Hematopoietic multipotent progenitor cell treated with erythropoietin and hydrocortisone succinate and interleukin-3 and kit ligand, for 8 days (in vitro differentiated cells): Measurements from ENCODE around the gene SYPL1.

Source experiments
- DNase-seq: peaks from one replicate; pipeline ENCODE4 v3.0.0-alpha.2; 2015

SYPL1 gene

DNA sequence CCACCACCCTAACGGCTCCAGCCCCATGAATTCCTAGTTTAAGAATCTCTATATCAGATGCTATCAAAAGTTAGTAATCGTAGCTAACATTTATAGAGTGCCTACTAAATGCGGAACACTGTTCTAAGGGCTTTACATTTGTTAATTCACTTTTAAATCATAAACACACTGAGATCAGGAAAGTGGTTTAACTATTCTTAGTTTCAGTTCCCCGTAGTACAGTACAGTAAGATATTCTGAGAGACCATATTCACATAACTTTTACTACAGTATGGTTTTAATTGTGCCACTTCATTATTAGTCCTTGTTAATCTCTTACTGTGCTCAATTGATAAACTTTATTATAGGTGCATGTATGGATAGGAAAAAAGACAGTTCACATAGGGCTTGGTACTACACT is 22.5 kb downstream of the SYPL1 start:
- DNase-seq = no peak

DNA sequence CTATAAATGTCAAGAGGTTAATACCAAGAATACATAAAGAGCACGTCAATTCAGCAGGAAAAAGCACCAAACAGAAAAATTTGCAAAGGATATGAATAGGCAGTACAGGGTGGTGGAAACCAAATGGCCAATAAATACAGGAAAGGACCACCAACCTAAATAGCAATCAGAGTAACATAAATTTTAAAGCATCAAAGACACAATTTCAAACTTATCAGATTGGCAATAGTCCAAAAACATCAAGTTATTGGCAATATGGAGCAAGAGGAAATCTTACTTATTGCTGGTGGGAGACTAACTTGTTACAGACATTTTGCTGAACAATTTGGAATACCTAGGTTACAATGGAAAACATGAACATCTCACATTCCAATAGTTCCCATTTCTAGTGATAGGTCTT is 24.1 kb downstream of the SYPL1 start:
- no peak for DNase-seq

DNA sequence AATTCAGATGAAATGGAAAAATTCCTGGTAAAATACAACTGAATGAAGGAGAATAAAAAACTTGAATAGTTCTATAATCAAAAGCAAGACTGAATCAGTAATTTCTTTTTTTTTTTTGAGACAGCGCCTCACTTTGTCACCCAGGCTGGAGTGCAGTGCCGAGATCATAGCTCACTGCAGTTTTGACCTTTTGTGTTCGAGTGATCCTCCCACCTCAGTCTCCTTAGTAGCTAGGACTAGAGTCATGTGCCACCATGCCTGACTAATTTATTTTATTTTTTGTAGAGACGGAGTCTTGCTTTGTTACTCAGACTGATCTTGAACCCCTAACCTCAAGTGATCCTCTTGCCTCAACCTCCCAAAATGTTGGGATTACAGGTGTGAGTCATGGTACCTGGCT is 26.1 kb downstream of the SYPL1 start:
- no peak for DNase-seq

DNA sequence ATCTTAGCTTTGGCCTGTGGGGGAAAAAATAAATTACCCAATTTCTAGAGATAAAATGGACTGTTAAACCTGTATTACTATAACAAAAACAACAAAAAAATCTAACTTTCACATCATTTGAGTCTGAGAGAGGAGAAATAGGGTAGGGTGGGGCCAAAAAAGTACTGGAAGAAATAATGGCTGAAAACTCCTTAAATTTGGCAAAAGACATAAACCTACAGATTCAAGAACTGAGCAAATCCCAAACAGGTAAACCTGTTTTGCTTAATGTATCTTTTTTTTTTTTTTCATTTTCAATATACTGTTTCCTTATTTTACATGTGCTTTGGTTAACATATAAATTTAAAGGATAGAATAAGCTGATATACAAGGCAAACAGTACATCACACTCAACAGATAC is 27.1 kb downstream of the SYPL1 start:
- DNase-seq = no peak

DNA sequence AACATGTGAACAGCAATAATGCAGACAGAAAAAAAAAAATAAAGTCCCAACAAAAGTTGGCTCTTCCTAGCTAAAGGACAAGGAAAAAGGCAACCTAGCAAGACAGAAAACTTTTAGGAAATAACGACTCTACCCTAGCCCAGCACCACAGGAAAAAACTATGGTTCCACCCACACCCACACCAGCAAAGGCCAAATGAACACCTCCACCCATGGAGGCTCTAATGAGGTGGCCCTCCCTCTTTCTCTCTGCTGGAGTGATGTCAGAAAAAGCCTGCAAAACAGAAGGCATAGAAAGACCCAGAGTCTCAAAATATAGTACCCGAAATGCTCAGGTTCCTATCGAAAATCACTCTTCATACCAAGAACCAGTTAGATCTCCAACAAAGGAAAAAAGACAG is 28.4 kb downstream of the SYPL1 start:
- DNase-seq = no peak

DNA sequence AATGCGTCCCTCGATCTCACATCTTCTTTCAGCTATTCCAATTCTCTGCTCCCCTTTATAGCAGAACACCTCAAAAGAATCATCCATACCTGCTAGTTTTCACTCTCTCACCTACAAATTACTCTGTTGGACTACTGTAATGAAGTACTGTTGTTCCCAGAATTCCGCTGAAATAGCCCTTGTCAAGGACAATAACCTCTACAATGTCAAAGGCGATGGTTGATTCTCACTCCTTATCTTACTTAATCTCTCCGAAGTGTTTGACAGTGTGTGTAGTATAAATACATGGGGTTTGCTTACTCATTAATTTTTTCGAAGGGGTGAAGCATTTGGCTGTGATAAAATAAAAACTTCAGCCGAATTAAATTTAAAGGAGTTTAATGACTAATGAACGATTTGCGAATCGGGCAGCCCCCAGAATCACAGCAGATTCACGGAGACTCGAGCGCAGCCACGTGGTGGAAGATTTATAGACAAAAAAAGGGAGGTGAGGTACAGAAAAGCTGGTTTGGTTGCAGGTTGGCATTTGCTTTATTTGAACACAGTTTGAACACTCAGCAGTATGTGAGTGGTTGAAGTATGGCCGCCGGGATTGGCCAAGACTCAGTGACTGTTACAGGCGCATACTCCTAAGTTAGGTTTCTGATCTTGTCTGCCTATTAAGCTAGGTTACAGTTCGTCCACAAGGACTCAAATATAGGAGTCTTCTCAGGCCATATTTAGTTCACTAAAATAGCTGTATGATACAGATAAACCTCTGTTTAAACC is 29.8 kb downstream of the SYPL1 start:
- DNase-seq = no peak

DNA sequence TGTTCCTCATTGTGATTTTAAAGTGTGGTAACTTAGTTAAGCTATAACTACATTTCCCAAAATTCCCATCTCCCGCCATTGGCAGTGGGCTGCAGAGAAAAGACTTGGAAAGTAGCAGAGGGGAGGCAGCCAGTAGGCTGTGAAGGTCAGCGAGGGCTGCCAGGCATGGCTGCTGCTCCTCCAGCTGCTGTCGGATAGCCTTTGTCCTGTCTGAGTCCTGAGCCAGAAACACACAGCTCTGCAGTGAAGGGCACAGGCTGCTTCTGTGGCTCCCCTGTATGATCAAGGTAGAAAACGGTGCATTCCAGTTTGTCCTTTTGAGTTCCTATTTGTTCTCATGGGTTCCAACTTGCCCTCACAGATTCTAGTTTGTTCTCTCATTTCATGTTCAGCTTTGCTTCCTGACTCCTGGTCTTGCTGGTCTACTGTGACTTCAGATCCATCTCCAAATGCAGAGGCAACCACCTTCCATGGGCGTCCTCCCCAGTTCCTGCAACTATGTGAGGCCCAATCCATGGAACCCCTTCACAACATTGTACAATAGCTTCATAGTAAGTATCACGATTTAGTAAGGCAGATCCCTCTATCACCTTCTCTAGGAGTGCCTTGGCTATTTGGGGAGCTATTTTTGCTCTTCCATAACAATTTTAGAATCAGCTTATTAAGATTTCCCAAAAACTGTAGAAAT is 31.7 kb downstream of the SYPL1 start:
- no peak for DNase-seq

DNA sequence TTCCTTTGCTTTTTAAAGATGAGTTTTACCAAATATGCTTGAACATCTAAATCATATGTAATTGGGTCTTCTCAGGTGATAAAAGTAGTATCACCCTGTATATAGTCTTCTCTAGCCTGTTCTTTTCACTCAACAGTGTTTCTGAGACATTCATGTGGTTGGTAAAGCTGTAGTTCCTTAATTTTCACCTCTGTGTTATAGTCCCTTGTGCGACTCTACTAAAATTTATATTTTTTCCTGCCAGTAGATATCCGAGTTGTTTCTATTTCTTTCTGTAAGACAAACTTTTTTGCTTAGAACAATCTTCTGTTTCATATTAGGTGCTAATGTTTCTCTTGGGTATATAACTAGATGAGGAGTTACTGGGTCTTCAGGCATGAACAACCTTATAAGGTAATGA is 35.6 kb downstream of the SYPL1 start:
- no peak for DNase-seq

DNA sequence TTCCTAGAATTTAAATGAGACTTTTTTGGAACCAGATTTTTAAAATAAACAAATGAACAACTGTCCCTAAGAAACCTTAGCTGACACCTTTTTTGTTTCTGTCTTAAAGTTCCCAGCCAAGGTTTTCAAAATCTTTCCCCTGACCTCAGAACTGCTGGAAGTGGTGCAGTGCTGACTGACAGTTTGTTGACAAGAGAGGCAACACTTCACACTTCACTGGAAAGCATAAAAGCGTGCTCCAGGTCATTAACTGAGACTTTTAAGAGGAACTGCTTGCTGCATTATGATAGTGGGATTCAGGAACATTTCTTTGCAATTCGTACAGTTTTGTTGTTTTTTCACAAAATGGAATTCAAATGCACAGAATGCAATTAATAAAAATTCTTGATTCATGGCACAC is 36.2 kb downstream of the SYPL1 start:
- no peak for DNase-seq

DNA sequence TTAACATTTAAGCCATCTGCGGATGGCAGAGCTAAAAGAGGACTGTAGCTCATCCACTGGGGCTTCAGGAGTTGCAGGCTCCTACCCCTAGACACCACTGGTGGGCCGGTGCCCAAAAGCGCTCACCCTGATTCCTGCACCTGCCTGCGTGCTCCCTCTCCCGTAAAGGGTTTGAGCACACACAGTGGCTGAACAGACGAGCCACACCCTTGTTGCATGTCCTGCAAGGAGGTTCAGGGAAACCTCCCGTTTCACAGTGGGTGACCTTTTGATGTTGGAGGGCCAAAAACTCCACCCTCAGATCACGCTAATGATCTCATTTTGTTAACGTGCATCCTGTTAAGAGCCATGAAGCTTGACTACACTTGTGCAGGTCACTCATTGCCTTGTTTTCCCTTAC is 37.9 kb downstream of the SYPL1 start:
- no peak for DNase-seq

DNA sequence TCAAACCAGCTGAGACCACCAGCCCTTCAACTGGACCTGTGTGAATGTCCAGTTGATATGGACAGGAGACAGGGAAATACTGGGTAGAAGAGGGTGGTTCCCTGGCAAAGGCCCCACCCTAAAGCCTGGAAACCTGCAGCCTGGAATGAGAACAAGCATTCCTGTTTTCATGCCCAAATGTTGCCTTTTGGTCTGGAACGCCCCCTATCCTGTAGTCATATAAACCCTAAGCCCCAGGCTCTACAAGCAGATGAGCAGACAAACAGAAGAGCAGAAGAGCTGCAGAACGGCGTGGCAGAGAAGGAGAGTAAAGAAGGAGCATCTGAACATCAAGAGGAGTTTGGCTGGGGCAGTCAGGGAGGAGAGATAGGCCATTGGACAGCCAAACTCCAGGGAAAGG is 38.4 kb downstream of the SYPL1 start:
- DNase-seq = no peak

DNA sequence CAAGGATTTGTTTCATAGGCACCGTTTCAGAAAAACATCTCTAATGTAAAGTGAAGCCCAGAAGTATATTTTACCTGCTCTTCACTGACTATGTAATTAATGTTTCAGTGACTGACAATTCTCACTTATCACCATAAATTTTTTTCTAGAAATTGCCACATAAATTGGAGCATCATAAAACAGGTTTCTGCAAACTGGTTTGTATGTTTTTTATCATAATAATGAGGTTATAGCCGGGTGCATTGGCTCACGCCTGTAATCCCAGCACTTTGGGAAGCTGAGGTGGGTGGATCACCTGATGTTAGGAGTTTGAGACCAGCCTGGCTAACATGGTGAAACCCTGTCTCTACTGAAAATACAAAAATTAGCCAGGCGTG is 39.4 kb downstream of the SYPL1 start:
- DNase-seq = no peak

DNA sequence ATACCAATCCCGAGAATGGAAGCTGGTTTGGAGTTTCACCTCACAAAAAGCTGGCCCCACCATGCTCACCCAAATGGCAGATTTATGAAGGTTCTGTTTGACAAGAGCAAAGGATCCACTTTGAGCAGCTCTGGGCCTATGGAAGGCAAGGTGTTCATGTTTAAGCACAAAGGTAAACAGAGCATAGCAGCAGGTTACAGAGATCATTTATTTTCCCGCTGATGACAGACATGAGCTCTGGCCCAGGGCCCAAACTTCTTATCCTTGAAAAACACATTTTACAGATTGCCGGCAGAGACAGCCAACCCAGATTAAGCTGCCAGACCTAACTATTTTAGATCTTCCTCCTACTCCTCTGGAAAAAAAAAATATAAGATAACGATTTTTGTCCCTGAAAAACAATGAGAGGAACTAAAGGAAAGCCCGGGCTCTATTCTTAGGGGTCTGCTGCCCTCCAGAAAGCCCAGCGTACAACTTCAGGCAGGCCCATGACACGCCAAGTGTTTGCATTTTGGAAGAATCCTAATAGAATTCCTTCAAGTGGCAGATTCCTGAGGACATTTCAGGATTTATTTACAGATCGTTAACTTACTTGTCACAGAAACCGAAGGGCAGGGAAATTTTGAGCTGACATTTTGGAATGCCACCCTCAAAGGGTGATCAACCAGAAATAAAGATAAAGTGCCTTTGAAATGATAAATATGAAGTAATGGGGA is 40.0 kb downstream of the SYPL1 start:
- DNase-seq = peak; percentile 81

DNA sequence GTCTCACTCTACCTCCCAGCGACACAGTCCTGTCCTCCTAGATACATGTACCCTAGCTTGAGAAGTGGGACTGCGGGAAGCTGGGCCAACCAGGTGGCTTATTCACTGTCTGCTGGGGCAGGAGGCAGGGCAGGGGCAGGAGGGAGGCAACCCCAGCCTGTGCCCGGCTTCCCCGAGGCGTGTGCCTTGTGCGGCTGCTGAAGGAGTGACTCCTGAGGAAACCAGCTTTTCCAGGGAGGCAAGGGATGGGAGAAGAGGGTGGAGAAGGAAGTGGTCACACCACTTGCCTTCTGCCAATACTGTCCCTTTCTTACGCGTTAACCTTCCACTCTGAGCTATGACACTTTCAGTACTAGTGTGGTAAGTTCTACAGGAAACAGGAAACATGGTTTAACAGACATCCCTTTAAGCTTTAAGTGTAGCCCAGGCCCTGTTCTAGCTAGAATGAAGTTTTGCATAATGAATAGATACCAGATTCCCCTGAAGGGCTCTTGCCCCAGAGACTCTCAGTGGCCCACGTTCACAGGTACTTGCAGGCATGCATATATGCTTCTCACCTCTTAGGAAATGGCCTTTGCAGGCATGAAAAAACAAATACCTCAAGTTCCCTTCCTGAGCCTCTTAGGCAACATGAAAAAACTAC is 40.6 kb downstream of the SYPL1 start:
- peak; percentile 36 for DNase-seq

DNA sequence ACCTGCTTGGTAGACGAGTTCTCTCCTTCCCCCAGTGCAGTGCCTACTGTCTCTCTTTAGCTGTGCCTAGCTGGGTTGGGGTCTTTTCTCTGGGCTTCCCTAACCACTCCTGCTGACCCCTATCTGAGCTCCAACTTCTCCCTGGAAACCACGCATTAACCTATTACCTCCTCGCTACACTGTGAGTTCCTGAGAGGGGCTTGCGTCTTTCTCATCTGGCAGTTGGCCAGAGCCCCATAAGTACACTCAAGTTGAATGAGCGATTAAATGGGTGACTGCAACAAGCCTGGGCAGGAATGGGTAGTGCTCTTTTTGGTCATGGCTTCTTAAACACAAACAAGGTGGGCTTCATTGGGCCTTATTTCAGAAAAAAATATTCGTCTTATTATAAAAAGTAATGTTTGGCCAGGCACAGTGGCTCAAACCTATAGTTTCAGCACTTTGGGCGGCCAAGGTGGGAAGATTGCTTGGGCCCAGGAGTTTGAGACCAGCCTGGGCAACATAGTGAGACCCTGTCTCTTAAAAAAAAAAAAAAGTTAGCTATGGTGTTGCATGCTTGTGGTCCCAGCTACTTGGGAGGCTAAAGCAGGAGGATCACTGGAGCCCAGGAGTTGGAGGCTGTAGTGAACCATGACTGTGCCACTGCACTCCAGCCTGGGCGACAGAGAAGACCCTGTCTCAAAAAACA is 41.4 kb downstream of the SYPL1 start:
- DNase-seq = no peak

DNA sequence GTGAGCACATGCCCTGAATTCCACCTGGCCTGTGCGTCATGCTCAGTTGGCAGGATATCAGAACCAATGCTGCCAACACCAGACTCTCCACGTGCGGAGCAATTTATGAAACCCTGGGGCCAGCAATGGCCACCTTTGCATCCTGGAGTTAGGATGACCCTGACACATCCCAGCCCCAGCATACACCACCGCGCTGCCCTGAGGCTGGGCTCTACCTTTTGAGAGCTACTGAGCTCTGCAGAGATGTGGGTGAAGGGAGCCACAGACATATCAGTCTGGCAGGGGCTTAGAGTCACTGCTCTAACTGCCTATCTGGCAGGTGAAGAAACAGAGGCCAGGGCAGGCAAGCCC is 41.9 kb downstream of the SYPL1 start:
- no peak for DNase-seq

DNA sequence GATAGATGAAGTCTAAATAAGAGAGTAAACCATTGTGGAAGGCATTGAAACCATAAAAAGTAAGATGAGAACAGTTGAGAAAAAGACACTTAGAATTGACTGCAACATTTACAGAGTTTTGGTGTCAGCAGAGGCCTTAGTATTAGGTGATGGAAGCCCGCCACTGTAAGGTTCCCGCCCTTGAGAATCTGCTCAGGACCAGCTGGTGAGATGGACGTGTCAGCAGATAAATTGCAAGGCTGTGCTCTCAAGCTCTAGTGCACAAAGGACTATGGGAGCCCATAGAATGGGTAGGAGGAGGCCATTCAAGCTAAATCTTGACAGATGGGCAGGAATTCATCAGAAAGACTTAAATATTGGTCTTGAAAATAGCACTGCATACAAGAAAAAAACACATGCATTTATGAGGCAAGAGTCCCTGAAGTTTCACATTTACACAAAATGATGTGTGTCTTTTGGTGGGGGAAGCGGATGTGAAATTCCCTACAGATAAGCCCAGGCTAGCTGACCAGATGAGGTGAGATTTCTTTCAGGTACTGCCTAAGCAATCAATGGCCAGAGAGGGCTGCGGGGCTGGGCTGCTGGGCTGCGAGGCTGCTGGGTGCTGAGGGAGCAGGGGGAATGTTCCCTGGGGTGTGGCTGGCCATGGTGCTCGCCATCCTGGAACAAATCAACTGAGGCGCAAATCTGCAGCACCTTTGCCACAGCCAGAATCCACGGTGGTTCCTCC is 42.5 kb downstream of the SYPL1 start:
- no peak for DNase-seq

DNA sequence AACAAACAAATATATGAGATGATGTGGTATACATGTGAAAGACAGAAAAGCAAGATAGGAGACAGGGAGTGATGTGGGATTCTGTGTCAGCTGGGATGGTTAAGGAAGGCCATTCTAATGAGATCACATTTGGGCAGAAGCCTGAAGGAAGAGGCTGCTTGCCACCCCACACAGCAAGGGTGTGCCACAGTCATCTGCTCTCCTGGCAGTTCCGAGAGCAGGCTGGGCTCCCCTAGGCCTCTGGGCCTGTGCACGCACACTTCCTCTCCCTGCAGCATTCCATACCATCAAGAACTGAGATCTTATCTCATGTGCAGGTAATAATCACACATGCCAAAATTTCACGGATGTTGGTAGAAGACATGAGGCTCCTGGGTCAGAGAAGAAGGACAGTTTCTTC is 43.1 kb downstream of the SYPL1 start:
- no peak for DNase-seq

DNA sequence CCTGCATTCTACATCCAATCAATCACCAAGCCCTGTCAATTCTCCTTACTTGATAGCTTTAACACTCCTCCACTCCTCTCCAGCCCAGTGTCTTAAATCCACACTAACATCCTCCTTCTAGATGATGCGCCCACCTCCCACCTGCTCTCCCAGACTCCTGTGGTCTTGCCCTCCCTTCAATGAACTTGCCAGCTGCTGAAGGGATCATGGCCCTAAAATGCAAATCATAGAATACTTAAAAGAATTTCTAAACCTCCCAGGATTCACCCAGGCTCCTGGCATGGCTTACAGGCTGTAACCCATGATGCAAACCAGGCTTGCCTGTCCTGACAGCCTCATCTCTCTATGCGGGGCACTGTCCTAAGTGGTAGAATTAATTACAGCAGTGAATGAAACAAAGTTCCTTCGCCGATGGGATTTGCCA is 43.6 kb downstream of the SYPL1 start:
- no peak for DNase-seq

DNA sequence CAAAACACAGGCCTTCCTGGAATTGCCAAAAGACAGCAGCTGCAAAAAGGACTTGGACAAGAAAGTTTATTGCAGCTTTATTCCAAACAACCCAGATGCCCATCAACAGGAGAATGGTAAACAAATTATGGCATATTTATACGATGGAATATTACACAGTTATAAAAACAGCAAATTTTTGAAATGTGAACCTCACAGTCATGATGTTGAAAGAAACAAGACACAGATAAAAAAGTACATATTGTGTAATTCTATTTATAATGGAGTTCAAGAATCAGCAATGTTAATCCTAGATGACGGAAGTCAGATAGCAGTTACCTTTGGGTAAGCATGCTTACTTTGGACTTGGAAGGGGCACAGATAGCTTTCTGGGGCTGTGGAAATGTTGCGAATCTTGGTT is 44.4 kb downstream of the SYPL1 start:
- no peak for DNase-seq

DNA sequence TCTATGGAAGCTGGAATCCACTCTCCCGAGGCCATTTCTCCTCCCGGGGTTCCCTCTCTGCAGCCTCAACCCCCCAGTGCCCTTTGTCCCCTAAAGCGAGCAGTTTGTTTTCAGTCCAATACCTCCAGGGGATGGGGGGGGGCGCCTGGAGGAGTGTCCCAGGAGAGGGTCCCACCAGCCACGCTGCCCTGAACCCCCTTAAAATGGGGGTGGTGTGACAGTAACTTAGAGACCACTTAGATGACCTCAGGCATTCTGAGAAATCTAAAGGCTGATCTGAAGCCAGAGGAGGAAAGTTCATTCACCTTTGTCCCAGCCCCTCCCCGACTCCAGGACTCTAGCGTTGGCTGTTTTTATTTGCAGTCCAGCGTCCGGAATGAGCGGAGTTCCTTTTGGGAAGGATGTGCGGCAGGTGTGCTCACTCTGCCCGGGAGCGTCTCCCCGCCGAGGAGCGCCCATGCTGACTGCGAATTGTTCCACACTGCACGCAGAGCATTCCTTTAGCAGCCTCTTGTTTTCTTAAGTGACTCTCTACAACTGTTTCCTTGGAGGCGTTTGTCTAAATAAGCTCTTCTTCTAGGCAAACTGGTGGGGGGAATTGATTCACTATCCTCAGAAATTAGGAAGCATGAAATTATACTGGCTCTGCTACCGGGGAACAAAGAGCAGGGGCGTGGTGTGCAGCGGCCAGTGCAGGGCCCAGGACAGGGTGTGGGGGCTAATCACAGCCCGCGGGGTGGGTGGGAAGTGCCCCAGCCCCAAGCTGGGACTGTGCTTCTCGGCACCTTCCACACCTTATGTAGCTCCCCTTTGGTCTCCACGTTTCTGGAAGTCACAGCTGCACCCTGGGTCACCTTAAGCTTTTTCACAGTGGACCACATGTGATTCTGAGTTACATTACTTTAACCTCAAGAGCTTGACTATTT is 46.3 kb downstream of the SYPL1 start:
- DNase-seq = no peak
